NOMO-1 (cell line): ENCODE data around the gene NCMAP.

Experiments
- DNase-seq, 2 experiments: peaks; one replicate each; lab custom pipeline; 2025; ENCODE audit not compliant: unreplicated experiment in 2 of 2; lab: John Stamatoyannopoulos, UW

Gene NCMAP

DNA sequence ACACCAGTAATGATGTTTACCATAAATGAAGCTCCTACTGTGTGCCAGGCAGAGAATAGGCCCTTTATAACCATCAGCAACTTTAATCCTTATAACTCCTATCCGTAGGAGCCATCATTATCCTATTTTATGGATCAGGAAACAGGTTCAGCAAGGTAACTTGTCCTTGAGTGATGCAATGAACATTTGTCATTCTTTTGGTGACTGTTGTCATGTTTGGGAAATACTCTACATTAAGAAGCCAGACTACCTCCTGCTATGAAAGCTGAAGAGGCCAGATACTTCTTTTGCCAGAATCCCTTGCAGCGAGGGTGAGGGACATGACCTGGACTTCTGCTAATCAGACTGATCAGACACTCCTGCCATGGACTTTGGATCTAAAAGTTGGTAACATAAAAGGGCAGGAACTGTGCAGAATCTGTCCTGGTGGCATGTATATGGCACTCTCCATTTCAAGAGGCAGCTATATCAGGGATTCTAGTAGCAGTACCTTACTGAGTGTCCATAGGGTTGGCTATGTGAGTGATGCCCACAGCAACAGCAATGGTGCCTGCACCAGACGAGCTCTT, 54.1 kb downstream of the NCMAP start:
- DNase-seq: no peak

DNA sequence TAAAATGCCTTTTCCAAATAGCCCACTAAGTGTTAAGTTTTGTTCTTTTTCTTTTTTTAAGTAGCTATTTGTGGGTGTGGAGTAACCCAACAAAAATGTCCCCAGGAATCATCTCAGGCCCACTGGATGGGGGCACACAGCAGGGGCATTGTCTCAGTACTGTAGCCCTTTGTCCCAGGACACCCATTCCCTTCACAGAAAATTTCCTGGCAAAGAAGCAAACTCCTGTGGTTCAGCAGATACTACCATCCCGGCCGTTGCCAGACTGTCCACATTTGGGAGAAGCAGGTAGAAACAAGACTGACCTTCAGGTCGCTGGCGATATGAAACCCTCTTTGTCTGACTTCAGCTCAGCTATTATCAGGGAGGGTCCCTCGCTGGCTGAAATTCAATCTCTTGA, 63.5 kb downstream of the NCMAP start:
- DNase-seq: no peak

DNA sequence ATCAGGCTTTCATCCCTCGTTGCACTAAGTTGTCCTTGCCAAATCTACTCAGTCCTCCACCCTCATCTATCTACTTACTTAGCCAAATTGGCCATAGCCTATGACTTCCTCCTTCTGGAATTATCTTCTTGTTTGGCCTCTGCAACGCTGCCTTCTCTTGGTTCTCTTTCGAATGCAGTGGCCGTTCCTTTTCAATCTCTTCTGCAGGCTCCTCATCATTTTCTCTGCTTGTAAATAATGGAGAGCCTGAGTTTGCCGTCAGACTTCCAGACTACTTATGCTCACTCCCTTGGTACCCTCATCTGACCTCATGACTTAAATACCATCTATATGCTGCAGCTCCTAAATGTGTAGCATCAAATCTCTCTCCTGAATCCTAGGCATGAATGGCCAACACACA, 64.8 kb downstream of the NCMAP start:
- DNase-seq: no peak

DNA sequence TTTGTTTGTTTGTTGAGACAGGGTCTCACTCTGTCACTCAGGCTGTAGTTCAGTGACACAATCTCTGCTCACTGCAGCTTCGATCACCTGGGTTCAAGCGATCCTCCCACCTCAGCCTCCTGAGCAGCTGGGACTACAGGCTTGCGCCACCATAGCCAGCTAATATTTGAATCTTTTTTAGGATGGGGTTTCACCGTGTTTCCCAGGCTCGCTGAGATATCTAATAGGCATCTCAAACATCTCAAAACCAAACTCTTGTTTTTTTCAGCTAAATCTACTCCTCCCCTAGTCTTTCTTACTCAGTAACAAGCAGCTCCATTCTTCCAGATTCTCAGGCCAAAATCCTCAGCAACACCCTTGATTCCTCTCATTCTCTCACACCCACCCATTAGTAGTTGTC, 65.2 kb downstream of the NCMAP start:
- DNase-seq: no peak

DNA sequence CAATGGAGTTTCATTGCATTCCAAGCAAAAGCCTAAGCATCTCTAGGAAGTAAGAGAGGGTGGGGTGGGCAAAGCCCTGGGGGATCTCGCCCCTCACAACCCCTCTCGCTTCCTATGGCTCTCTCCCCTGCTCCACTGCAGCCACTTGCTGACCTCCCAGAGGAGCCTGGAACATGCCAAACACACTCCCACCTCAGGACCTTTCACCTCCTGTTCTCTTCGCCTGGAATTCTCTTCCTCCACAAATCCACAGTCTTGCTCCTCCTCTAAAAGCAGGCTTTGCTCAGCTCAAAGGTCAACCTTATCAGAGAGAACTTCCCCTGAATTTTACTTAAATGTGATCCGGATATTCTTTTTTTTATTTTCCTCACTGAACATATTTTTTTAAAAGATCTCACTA, 66.3 kb downstream of the NCMAP start:
- no peak for DNase-seq

DNA sequence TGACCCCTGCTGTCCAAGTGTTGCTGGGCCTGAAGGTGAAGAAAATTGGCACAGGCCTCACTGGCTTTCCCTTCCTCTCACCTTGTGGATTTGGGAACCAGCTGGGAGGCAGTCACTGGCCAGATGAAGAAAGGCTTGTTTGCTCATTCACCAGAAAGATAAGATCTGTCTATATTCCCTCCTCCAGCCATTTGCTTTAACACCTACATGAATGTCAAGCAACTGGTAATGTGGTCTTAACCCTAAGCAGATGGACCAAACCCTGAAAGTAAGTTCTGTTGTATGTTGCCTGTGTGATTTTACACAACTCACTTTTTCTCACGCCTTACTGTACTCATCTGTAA, 76.9 kb downstream of the NCMAP start:
- no peak for DNase-seq

DNA sequence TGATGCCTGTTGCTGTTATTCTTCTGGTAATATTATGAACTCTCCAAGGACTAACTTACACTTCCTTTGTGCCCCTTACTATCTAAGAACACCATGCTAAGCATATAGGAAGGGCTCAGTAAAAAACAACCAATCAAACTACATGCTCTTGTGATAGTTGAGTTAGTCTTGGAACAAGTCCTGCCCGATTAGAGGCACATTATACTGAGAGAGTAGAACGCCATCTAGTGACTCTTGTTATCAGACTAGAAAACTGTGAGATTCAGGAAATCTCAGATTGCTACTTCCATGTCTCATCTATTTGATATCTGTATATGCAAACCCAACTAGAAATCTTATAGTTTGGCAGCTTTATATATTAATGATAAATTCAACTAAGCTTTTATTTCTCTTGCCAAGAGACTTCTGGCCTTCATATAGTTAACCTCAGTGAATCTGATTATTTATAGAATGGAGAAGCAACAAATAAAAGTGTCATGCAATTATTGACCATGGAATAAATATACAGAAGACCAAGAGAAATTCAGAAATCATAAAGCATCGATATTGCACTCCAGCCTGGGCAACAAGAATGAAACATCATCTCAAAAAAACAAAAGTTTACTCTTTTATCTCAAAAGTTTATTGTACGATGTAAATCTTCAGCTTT, 79.4 kb downstream of the NCMAP start:
- DNase-seq: peak; percentile 29 to 72

DNA sequence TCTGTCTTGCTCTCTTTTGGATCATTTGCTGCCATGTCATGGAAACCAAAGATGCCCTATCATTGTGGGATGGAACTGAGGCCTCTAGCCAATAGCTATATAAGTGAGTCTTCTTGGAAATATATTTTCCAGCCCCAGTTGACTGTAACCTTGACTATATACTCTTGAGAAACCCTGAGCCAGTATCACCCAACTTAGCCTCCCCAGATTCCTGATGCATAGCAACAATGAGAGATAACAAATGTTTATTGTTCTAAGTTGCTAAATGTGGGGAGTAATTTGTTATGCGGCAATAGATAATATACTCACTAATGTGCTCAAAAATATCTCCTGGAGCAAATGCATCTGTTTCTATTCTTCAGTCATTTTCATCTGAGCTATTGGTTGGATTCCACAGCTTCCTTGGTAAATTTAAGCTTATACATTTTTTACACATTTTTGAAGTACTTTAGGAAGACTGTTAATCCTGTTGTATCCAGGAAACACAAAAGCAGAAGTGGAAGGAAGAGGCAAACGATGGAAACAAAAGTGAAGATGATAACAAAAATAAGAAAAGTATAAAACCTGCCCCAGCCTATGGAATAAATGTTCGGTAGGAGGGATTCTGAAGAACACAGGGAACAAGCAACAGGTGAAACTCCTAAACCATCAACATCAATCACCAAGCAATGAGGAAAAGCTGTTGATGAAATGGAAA, 80.9 kb downstream of the NCMAP start:
- DNase-seq: no peak

DNA sequence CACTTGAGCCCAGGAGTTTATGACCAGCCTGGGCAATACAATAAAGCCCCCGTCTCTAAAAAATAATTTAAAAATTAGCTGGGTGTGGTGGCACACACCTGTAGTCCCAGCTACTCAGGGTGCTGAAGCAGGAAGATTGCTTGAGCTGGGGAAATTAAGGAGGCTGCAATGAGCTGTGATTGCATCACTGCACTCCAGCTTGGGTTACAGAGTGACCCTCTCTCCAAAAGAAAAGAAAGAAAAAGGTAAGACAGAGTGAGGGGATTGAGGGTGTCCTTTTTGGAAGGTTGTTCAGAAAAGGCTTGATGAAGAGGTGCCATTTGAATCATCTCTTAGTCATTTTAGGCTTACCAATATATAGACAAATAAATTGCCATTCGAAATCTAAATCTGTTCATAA, 83.2 kb downstream of the NCMAP start:
- DNase-seq: no peak

DNA sequence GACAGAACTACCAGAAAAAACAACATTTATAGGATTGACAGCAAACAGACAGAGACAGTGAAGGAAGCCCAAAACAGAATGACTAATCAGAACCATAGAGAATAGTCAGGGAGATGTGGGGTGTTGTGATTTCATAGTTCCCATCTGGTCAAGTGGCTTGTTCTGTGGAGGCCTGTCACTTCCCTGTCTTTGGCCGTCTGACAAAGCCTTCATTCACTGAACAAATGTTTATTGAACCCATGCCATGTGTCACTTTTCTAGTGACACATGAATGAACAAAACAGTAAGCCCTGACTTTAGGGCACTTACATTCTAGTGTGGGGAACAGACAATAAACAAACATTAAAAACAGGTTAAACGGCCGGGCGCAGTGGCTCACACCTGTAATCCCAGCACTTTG, 84.0 kb downstream of the NCMAP start:
- DNase-seq: no peak

DNA sequence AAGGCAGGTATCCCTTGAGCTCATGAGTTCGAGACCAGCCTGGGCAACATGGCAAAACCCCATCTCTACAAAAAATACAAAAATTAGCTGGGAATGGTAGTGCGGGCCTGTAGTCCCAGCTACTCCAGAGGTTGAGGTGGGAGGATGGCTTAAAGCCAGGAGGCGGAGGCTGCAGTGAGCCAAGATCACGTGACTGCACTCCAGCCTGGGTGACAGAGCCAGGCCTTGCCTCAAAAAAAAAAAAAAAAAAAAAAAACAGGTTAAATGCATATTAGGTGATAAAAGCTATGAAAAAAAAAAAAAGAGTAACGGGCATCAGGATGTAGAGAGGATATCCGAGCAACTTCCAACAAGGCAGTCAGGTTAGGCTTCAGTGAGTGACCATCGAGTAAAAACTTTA, 84.4 kb downstream of the NCMAP start:
- DNase-seq: no peak

DNA sequence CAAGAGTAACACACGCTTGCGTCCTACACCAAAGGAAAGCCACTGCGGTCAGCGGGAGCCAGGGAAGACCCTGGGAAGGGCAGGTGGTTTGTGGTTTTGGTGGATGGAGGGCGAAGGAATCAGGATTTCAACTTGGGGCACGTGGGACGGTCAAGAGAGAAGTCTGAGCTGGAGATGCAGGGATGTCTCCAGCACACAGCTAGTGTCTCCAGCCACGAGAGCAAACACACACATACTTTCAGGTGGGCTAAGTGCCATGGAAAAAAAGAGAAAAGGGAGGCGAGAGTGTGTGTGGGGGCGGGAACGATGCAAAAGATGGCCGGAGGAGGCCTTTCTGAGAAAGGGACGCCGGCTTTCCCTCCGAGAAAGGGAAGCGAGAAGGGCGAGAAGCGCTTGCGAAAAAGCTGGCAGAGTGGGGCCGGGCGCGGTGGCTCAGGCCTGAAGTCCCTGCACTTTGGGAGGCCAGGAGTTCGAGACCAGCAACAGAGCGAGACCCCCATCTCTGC, 85.8 kb downstream of the NCMAP start:
- DNase-seq: peak; percentile 22 to 51

DNA sequence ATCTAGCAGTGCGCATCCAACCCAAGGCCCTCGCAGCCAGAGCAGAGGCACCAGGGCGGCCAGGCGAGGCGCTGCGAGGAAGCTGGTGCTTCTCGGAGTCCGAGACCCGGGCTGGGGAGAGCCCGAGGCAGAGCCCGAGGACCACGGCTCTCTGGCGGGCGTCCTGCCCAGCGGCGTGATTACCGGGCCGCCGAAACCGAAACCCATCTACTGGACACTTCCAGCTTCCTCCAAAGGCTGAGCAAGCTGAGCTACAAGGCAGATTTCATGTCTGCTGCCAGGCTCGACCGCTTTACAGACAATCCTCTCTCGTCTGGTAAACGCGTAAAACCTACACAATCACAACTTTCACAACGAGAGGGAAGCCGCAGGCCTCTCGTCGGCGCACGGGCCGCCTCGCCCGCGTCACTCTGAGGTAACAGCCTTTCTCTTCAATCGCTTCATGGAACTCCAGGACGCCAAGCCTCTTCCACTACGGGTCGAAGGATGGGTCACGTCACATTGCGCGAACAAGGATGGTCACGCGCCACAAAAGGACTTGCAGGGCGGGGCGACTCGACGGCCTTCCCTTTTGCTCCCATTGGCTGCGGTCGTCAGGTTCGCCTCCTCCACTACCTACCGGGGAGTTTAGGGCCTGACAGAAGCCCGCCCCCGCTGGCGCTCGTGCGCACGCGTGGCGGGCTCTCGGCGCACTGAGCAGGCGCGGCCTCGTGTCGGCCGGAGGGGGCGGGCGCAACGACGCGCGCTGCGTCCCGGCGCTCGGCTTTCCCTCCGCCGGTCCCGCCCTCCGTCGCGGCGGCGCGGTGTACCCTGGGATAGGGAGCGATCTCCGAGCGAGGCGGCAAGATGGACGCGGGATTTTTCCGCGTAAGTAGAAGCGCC, 86.8 kb downstream of the NCMAP start, which contains the start of gene SRRM1:
Gene SRRM1 (plus strand): TSS at position 822 of the 882 bp plus-strand sequence. CDS start 25 bp downstream, at position 847.
- peak; percentile 99 for DNase-seq

DNA sequence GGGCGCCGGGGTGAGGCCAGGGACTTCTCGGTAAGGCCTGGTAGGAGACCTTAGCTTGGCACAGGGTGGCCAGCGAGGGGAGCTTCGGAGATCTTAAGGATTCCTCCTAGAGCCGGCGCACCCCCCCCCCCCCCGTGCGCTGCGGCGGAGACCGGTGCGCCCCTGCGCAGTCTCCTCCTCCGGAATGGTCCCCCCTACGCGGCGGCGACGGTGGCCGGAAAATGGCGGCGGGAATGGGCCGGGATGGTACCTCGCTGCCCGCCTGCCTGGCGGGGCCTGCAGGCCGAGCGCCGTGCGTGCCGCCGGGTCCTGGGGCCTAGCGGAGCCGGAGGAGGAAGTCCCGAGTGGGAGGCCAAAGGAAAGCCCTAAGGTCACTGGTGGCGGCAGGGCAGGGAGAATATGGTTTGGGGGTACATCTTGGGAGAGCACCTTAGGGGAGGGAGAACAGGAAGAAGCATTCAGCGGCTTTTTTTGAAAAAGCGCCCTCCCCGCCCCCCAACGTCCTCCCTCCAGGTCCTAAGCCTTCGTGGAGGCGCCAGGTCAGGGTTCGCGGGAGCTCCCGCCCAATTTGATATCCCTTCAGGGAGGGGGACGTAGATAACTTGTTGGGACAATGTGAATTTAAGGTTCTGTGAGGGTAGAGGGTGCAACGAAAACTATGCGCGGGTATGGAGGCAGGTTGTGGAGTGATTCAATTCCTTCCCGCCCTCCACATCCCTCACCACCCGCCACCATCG, 87.6 kb downstream of the NCMAP start:
- peak; percentile 26 to 38 for DNase-seq

DNA sequence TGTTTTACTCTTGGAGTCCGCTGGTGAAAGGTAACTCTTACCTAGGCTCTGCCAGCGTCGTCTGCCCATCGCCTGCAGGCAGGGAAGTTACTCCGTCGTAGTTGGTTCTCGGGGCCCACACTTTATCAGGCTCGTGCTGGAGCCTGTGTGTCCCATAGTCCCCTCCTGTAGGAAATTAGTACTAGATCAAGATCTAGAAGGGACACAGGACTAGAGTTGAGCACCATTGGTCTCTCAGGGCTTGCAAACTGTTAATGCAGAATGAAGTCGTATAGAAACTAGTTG, 88.2 kb downstream of the NCMAP start:
- DNase-seq: peak; percentile 6 to 26

DNA sequence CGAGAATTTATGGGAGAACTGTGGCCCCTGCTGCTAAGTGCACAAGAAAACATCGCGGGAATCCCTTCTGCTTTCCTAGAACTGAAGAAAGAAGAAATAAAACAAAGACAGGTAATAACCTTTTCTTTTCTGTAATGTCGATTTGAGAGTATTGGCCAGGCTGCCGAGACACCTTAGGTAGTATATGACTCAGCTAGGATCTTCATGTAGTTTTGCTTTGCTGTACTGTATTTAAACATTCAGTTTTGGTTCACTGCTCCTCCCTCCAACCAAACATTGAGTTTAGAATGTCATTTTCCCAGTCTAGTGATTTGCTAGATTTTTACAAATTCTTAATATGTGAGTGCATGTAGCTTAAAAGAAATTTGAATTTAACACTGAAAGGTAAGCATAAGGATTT, 93.0 kb downstream of the NCMAP start:
- no peak for DNase-seq

DNA sequence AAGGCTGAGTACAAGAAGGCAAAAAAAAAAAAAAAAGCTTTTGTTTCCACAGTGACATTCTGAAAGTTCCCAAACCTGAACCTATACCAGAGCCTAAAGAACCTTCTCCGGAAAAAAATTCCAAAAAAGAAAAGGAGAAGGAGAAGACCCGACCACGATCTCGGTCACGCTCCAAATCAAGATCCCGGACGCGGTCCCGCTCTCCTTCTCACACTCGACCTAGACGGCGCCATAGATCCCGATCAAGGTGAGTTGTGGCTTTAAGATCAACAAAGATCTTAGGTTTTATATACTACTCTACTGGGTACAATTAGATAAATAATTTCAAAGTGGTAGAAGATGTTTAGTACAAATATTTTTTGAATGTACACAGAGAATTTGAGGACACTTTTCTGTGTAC, 96.5 kb downstream of the NCMAP start:
- no peak for DNase-seq

DNA sequence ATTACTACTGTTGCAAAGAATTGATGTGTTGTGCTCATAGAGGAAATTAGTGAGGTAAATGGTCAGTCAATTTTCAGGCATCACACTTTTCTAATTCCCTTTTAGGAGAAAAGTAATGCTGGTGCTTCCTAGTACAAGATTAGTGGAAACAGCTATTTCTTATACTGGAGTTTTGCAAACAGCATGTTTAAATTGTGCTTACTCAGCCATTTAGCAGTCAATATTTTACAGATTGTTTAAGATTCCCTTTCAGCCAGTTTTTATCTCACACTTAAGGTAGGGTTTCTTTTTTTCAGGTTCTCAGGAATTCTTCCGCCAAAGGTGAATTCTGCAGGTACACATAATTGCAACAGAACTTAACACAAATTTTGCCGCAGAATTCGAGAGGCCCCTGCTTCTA, 98.1 kb downstream of the NCMAP start:
- no peak for DNase-seq

DNA sequence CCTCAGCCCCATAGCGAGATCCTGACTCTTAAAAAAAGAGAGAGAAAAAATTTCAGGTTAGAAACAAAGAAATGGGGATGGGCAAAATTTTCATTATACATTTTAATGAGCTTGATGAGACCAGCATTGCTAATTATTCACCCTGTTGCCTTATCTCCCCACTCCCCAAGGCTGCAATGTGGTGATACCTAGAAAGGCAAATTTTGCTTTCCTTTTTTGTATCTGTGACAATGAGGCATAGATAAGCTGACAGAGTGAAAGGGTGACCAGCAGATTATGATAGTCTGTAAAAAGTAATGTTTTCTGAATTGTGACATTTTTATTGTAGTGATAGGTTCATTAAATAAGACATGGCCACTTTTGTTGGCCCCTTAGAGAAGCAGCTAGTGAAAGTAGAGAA, 100.2 kb downstream of the NCMAP start:
- DNase-seq: no peak

DNA sequence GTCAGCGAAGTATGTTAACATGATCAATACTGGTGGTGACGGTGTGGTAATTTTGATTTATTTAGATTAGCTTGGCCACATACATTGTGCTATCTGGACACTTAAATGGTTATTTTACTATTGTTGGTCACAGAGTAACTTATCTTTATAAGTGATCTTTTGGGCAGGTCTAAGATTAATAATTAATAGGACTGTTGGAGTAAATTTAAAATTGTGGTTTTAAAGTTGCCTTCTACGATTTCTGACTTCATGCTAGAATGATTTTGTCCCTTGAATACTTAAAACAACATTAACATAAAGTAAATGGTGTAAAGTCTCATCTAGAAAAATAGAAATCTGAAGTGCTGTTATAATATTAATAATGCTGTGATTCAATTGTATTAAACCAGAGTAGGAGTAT, 101.9 kb downstream of the NCMAP start:
- DNase-seq: no peak
